ENCODE results near the gene SUPT16H. TPM values are rescaled to one million over a fixed set of nuclear protein-coding genes. Genes with fewer than 3 reads are reported as not detected.

SUPT16H gene
- total and polyA plus RNA-seq, 2 of the 13 experiments (the other 11 are each of a cell fraction or from before 2014, with no cell fraction given), result 77.5 to 230 TPM

- TF ChIP-seq ZNF142 (CRISPR knock-in tag; IDR thresholded peaks at IDR 0.05), result no peak
- no peak; the same call in 1 of the 2 replicates for TF ChIP-seq FOXA3 (CRISPR knock-in tag; IDR thresholded peaks at IDR 0.05)
- no peak for TF ChIP-seq ZNF646 (CRISPR knock-in tag; IDR thresholded peaks at IDR 0.05)
- no peak for TF ChIP-seq ZFP37 (CRISPR knock-in tag; IDR thresholded peaks at IDR 0.05; ENCODE audit: borderline replicate concordance)
- peak; percentile 69; the same call in 1 of the 2 replicates for TF ChIP-seq FOXK1 (CRISPR knock-in tag; IDR thresholded peaks at IDR 0.05; ENCODE audit: borderline replicate concordance, low read depth)
- TF ChIP-seq U2AF2 (IDR thresholded peaks at IDR 0.05; ENCODE audit: low read depth, low read length), result no peak
- TF ChIP-seq ZMAT3 (CRISPR knock-in tag; conservative IDR thresholded peaks at IDR 0.05), result peak; percentile 78; the same call in 1 of the 2 replicates
- no peak for TF ChIP-seq SP1 (IDR thresholded peaks at IDR 0.05)
- peak; percentile 63 for TF ChIP-seq SP1 (CRISPR knock-in tag; IDR thresholded peaks at IDR 0.05)
- TF ChIP-seq NFAT5 (CRISPR knock-in tag; IDR thresholded peaks at IDR 0.05), result no peak
- TF ChIP-seq MYC (CRISPR knock-in tag; IDR thresholded peaks at IDR 0.05; ENCODE audit: borderline replicate concordance), result peak; percentile 99
Observed at GRCh38 chr14:21308479-21309237, 75.2 kb downstream of the SUPT16H start (continued).

Measured in HepG2 (cell line).